ENCODE measurements around the gene HP. TPM values are rescaled to one million over a fixed set of nuclear protein-coding genes. Genes with fewer than 3 reads are reported as not detected.

Gene HP
- total RNA-seq, 1 experiment from 2014 or later: 10.0 TPM

- ATAC-seq (no peak), DNase-seq (ENCODE audit: low spot score) (no peak)
- H3K4me3 Mint-ChIP-seq: no peak overlapping the region
- no peaks in the 10 kb centered on the region for H3K4me1 Mint-ChIP-seq
- no peaks in the 10 kb centered on the region for H3K36me3 Mint-ChIP-seq
- CTCF ChIA-PET: no interaction called here
- H3K9me3 Mint-ChIP-seq: no peaks in the 10 kb centered on the region
- POLR2A ChIA-PET: no interaction called here
- TF ChIP-seq PRRX2 (CRISPR knock-in tag; IDR thresholded peaks at IDR 0.05) (no peak), CDX4 (CRISPR knock-in tag; IDR thresholded peaks at IDR 0.05; ENCODE audit: borderline replicate concordance) (no peak), ZNF512 (CRISPR knock-in tag; IDR thresholded peaks at IDR 0.05; ENCODE audit: borderline replicate concordance) (no peak), ZNF671 (CRISPR knock-in tag; IDR thresholded peaks at IDR 0.05) (no peak), FOXK1 (CRISPR knock-in tag; IDR thresholded peaks at IDR 0.05) (no peak), SP1 (CRISPR knock-in tag; conservative IDR thresholded peaks at IDR 0.05) (no peak), FOXP1 (CRISPR knock-in tag; IDR thresholded peaks at IDR 0.05; ENCODE audit: borderline replicate concordance) (no peak), CREB1 (CRISPR knock-in tag; IDR thresholded peaks at IDR 0.05) (no peak), NR3C1 (CRISPR knock-in tag; conservative IDR thresholded peaks at IDR 0.05; ENCODE audit: low read depth) (no peak), SMAD3 (CRISPR knock-in tag; IDR thresholded peaks at IDR 0.05; ENCODE audit: borderline replicate concordance) (no peak), AR (CRISPR knock-in tag; IDR thresholded peaks at IDR 0.05) (no peak), ATF3 (CRISPR knock-in tag; conservative IDR thresholded peaks at IDR 0.05) (no peak), NR1H2 (CRISPR knock-in tag; IDR thresholded peaks at IDR 0.05) (no peak), NFE2L1 (CRISPR knock-in tag; IDR thresholded peaks at IDR 0.05) (no peak), ZNF138 (CRISPR knock-in tag; conservative IDR thresholded peaks at IDR 0.05) (no peak), GABPB1 (CRISPR knock-in tag; IDR thresholded peaks at IDR 0.05) (no peak), RELA (CRISPR knock-in tag; IDR thresholded peaks at IDR 0.05; ENCODE audit: borderline replicate concordance) (no peak), NR2C2 (CRISPR knock-in tag; IDR thresholded peaks at IDR 0.05) (no peak), E2F4 (CRISPR knock-in tag; IDR thresholded peaks at IDR 0.05; ENCODE audit: borderline replicate concordance, low read depth) (no peak), SOX15 (CRISPR knock-in tag; IDR thresholded peaks at IDR 0.05) (no peak)
- peaks cover 3% of the 10 kb centered on the region; the same call in 1 of the 2 replicates for H3K27me3 Mint-ChIP-seq (ENCODE audit: low read depth)
- H3K27ac Mint-ChIP-seq: no peak overlapping the region
Measured at GRCh38 chr16:72060405-72060804, 6.1 kb downstream of the HP start.

- POLR2A ChIA-PET: no interaction called here
- Mint-ChIP-seq H3K36me3 (no peaks in the 10 kb centered on the region), H3K4me3 (no peak overlapping the region), H3K27ac (no peak overlapping the region), H3K27me3 (ENCODE audit: low read depth) (peaks cover 3% of the 10 kb centered on the region; the same call in 1 of the 2 replicates), H3K9me3 (no peaks in the 10 kb centered on the region), H3K4me1 (no peaks in the 10 kb centered on the region)
- ATAC-seq (no peak), DNase-seq (ENCODE audit: low spot score) (no peak)
- CTCF ChIA-PET: no interaction called here
- no peak for TF ChIP-seq E2F1 (CRISPR knock-in tag; IDR thresholded peaks at IDR 0.05)
- no peak for TF ChIP-seq AFF4 (CRISPR knock-in tag; IDR thresholded peaks at IDR 0.05; ENCODE audit: borderline replicate concordance)
- no peak for TF ChIP-seq IRF2 (CRISPR knock-in tag; IDR thresholded peaks at IDR 0.05; ENCODE audit: borderline replicate concordance, low read depth)
- TF ChIP-seq SMAD4 (CRISPR knock-in tag; IDR thresholded peaks at IDR 0.05): no peak
- TF ChIP-seq USF2 (CRISPR knock-in tag; IDR thresholded peaks at IDR 0.05): no peak
Measured at GRCh38 chr16:72061564-72061963, 7.3 kb downstream of the HP start.
